Daoy (cell line): ENCODE results near the gene ZBTB1. TPM values are rescaled to one million over a fixed set of nuclear protein-coding genes. Genes with fewer than 3 reads are reported as not detected.
"Not testable (repeated sequence)": the region's sequence is repeated elsewhere in the genome, so short reads cannot be mapped to it uniquely, and the experiment has no call there.

Source experiments
- DNase-seq: peaks from one replicate; pipeline ENCODE4 v3.0.0-alpha.2; 2015; ENCODE audit warnings: low read depth
- total RNA-seq: library from RNA; depleted of rRNA; stranded (reverse); fragments of >200 nt; shearing (Covaris generic); gene quantifications from 2 replicates; pipeline ENCODE4 v1.2.3, GENCODE V29; 2014

The ZBTB1 gene
- total RNA-seq, 1 experiment from 2014 or later, result 47.0 TPM

DNA sequence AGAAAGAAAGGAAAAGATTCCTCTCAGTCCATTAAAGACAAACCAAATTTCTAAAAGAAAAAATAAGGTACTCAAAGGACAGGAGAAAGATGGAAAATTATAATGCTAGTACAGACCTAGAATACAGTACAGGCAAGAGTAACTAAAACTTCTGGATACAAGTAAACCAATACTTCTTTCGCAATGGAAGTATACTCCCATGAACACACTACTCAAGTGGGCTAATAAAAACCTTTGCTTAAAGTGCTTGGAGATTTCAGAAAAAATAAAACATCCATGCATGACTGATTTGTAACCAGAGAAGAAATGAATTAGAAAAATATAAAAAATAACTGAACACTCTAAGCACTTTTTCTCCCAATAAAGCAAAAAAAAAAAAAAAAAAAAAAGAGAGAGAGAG lies 4.5 kb upstream of the ZBTB1 start:
- no peak for DNase-seq

DNA sequence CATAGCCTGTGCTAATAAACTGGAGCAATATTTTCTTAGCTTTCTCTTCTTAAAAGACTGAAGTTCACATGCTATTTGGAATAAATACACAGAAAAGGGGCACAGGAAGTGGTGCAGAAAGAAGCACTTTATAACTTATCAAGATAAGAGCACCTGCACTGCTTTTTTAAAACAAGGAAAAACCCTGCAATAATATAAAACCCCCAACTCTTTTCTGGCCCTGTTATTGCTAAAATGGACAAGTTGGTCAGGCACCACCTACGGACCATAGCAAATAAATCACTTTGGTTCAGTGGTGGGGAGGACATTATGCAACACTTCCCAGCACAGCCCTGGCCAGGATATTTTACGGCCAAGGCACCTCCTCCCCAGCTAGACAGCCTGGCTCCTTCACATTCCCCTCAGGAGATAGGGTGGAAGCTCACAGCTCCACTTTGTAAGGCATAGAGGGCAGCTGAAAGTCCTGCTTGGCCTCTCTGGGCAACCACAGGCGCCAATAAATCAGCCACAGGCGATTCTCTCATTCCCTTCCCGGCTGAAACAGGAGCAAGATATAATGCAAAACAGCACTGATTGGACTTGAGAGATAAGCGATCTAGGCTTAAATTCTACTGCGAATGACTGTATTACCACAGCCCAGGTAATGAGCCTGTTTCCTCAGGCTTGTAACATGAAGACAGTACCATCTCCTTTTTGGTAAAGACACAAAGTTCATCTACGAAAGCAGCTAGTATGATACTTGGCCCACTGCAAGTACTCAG lies 3.0 kb upstream of the ZBTB1 start:
- peak; percentile 72 for DNase-seq

DNA sequence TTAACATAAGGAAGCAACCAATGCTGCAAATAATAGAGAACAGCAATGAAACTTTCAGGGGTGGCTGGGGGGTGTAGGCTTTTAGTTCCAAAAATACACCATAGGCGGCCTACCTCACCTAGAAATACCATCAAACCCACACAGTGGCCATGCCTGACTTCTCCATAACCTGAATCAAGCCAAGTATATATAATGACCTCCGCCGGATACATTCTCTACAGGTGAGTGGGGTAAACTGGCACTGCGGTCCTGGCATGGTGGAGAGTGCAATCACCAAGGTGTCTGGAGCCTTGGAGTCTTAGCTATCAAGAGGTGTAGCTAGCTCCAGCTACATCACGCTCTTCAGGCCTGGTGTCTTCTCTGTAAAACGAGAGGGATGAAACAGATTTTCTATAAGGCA lies 2.1 kb upstream of the ZBTB1 start:
- no peak for DNase-seq

DNA sequence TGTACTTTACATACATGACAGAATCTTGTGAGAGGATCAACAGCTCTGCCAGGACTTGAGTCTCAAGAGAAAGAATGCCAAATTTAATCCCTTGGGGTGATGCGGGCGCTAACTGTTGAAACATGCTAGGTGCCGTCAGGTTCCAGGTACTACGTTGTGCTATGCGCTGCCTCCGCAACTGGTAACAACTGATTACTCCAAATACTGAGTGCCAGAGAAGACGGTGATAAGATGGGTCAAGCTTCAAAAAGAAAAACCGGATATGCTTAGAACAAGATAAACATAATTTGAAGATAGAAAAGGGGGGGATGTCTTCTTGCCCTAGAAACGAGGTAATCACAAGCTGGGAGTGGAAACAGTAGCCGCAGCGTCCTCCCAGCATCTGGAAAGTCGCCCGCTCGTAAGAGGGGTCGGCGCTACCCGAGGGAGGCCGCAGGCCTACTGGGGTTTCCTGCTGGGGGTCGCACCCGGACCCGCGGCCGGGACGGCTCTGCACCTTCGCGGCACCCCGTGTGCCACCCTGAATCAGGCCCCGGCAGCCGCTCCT lies 1.6 kb upstream of the ZBTB1 start:
- DNase-seq, result no peak

DNA sequence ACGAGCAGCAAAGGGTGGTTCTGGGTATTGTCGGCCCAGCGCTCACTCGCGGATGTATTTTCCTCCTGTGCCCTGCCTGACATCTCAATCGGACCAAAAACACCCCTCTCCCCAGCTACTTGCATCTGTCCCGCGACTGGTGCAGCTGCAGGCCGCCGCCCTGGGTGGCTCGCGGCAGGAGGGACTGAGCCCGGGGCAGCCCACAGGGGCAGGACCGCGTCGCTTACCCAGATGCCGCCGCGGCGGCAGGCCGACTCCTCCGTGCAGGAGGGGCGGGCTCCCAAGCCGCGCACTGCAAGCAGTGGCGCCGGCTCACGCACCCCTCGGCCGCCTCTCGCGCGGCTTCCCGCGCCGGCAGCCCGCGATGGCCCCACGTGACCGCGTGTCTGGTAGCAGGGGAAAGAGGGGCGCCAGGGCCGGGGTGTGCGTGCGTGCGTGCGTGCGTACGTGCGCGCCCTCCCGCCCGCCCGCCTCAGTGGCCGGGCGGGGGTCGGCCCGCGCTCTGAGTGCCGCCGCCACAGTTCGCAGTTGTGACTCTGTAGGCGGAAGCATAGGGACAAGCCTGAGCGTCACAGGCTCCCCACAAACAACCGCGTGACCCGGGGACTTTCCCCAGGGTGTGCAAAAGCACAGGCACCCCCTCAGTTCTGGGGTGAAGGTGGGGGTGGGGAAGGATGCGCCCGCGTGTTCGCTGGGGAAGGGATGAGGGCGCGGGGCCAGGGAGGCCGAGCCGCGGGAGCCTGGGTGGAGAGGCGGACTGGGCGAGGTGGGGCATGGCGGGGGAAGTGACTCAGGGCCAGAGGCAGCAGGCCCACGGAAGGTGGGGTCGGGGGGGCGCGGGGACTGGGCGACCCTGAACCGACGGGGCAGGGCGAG lies 898 bp upstream of the ZBTB1 start, which contains the start of gene ZBTB25:
Gene ZBTB25, minus strand, starts transcription at position 405 of the 876 bp plus-strand sequence. CDS start 13,305 bp downstream, outside the sequence.
- peak; percentile 97 for DNase-seq

DNA sequence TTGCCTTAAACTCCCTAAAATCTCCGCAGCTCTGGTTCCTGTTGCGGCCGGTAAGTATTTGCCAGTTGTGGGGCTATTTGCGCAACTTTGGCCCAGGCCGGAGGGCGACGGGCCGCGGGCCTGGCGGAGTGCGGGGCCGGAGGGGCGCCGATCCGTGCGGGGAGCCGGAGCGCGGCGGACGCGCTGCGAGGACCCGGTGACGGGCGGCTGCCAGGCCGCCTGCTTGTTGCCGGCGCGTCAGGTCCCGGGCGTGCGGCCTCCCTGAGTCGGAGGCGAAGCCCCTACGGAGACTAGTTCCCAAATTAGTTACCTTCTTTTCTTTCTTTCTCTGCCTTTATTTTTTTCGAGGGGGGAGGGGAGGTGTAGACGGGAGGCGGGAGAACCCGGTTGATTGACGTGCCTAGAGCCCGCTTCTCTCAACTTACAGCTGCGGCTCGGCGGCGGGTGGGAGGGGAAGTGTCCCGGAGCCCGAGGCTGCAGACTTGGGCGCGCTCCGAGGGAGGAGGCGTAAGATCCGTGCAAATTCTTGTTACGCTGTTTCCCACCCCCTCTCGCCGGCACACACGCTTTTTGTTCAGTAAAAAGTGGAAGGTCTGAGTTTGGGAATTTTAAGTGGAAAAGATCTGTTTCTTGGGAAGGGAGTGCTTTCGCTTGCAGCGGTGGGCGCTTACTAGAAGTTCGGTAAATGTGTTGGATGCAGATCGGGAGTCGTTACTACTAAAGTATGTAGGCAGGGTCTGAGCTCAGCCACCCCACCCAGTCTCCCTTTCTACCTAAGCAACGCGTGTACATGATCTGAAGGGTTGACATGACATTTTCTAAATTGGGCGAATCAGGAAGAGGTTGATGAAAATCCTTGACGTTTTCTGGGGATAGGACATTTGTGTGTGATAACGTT lies 576 bp downstream of the ZBTB1 start:
- DNase-seq, result peak; percentile 93

DNA sequence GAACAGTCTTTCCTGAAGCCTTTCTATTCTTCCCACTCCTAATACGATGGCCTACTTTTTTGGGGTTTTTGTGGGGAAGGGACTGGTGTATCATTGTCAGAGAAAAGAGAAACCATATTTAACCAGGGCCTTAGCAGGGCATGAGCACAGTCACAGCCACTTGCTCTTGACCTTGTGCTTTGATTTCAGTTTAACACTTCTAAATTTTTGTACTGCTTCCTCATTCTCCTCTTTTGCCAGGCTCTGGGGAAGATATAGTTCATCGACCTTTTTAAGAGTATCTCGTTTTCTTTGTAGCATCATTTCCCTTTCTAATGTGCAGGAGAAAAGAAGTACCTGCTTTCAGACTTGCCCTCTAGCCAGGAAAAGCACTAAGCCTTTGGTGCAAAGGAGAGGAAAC lies 2.2 kb downstream of the ZBTB1 start:
- DNase-seq, result no peak

DNA sequence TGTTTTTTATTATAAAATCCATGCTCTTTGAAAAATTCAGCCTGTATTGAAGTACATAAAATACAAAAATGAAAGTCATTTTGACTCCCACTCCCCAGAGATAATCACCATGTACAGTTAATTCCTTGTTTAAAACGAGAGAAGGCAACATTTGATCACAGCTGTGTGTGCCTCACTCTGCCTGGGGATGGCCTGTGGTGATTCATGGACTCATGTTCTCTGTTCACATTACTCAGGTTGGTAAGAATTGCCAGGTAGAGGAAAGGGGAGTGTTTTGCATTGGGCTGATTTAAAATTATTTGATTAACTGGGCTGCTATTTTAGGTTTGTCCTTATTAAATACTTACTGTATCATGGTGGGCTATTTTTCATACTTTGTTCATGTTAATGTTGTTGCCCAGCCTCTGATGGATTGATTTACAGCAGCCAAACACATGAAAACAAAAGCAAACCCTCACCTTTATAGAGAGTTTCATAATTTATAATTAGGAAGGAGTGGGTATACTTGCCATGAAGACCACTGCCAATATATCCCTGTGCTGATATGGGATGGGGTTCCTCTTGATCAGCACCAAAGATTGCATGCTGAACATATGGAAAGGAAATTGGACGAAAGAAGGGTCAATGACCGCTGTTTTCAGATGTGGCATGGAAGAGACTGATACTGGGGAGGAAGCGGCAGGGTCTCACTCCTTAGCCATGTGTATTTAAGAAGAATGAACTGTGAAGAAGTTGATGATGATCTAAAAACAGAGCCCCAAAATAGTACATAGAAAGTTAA lies 3.0 kb downstream of the ZBTB1 start:
- peak; percentile 52 for DNase-seq

DNA sequence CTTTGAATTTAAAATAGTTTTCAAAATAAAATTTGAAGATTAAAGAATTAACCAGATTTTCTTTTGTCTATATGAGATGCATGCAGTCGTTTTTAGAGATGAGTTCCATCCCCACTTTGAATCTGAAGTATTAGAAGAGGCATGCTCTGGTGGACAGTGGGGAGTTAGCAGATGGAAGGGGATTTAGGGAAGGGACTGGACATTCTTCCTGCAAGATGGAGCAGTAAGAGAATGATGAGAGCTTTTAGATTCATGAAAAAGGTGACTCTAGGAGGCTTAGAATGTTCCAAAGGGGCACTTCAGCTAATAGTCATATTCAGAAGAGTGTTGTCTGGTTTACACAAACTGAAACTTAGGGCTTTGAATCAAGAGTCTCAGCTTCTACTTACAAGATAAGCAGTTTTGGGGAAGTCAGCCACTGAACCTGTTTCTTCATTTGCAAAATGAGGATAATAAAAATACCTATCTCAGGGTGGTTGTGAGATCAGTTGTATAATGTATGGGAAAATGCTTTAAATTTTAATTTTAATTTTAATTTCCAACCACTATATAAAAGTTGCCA lies 3.7 kb downstream of the ZBTB1 start:
- no peak for DNase-seq

DNA sequence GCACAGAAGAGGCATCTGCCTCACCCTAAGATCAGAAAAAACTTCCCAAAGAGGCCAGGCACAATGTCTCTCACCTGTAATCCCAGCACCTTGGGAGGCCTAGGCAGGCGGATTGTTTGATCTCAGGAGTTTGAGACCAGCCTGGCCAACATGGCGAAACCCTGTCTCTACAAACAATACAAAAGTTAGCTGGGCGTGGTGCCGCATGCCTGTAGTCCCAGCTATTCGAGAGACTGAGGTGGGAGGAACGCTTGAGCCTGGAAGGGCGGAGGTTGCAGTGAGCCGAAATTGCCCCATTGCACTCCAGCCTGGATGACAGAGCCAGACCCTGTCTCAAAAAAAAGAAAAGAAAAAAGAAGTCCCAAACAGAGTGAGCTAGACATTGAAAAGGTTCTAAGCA lies 4.5 kb downstream of the ZBTB1 start:
- DNase-seq, result no peak

DNA sequence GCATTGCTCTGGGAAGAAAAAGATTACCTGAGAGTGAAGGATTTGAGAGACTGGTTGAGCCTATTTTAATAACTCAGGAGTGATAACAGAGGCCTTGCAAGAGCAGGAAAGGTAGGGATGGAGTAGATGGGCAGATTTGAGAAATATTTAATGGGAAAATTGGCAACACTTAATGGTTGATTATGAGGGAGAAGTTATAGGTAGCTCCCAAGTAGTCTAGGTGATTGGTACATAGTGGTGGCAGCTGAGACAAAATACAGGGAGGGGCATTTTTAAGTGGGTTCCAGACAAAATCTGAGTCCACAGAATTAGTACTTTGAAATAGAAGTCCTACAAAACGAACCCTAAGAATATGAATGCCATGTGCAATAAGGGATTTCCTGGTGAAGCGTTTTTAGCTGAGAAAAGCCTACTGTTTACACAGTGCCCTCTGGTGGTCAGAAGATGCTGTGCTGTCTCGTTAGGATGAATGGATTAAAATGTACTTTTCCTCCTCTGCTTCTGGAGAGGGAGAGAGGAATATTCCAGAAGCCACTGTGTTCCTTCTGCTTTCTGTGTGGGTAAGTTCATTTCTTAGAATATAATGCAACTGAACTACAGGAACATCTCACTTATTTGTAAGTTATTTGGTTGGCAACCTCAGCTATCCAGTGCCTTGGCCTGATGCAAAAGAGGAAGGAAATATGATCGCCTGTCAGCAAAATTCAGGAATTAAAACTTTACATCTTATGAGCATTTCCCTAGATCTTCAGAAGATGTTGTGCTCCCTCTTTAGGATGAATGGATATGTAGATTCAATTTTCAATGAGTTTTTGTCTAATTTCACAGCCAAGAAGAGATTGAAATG lies 6.5 kb downstream of the ZBTB1 start:
- DNase-seq, result peak; percentile 71

DNA sequence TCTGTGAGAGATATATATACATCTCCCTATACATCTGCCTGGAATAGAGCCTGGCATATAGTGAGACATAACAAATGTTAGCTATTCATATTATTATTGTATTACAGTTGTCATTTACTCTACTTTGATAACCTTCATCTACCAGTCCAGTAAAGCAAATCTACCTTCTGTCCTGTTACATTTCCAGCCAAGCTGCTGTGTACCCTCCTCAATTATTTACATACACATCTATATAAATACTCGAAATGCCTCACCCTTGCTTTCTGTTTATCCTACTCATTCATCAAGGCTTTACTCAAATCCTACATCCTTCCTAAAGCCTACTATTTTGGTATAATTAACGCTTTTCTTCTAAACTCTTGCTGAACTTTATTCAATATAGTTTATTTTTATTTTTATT lies 8.7 kb downstream of the ZBTB1 start:
- DNase-seq, result no peak

DNA sequence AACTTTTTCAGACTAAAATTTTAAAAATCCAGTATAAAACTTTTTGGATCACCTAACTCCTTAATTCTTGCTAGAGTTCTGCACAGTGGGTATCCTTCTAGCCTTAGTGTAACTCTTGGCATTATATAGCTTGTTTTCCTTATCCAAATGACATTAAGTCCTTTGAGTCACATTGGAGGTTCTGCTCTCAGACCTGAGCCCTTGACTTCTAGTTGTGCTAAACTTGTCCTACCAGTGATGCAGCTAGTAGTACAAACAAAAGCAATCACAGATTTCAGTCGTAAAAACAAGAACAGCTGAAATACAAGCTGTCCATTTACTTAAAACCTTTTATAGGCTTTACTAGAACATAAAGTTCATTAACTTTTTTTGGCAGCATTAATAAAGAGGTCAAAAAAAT lies 10.5 kb downstream of the ZBTB1 start:
- DNase-seq, result no peak

DNA sequence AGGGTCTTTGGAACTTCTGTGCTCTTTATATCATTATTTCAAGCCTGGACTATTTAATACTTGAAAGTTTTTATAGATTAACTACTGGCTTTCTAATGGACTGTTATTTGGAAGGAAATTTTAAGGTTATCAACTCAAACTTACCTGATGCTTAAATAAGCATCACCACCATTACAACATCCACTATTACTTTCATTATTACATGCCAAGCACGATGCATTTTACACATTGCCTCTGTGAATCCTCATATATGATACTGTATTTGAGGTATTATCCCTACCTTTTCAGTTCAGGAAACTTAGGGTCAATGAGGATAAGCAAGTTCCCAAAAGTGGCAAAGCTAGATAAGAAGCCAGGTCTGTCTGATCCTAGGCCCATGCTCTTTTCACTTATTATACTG lies 12.4 kb downstream of the ZBTB1 start:
- no peak for DNase-seq

DNA sequence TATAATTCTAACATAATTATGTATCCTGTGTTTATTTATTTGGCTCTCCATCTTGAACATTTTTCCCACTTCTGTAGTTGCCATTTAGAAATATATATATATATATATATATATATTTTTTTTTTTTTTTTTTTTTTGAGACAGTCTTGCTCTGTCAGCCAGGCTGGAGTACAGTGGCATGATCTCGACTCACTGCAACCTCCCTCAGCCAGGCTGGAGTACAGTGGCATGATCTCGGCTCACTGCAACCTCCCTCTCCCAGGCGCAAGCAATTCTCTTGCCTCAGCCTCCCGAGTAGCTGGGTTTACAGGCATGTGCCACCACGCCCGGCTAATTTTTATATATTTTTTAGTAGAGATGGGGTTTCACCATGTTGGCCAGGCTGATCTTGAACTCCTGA lies 13.1 kb downstream of the ZBTB1 start:
- not testable (repeated sequence) for DNase-seq

DNA sequence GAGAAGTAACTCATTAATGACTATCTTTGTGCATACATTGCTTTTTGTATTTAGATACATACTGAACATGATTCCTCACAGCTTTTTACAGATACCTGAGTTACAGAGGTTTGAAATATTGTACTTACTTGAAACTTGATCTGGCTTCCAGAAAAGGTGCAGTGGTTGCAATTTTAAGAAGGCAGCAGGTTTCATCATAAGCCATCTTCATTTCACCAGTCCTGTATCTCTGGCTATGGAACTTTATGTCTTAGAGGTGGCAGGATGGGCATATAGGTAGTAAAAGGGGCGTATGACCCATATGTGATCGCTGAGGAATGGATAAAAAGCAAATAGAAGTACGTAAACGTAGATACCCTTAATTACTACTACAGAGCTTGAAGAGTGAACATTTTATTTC lies 13.7 kb downstream of the ZBTB1 start:
- DNase-seq, result no peak

DNA sequence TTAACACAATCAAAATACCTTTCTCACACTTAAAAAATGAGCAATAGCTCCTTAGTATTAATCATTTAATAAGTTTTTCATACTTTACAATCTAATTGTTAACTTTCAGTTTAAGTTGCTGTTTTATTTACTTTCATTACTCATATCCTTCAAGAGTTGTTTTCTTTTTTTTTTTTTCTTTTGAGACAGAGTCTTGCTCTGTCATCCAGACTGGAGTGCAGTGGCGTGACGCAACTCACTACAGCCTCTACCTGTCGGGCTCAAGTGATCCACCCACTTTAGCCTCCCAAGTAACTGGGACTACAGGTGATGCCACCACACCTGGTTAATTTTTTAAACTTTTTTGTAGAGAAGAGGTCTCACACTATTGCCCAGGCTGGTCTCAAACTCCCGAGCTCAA lies 16.1 kb downstream of the ZBTB1 start:
- DNase-seq, result no peak

DNA sequence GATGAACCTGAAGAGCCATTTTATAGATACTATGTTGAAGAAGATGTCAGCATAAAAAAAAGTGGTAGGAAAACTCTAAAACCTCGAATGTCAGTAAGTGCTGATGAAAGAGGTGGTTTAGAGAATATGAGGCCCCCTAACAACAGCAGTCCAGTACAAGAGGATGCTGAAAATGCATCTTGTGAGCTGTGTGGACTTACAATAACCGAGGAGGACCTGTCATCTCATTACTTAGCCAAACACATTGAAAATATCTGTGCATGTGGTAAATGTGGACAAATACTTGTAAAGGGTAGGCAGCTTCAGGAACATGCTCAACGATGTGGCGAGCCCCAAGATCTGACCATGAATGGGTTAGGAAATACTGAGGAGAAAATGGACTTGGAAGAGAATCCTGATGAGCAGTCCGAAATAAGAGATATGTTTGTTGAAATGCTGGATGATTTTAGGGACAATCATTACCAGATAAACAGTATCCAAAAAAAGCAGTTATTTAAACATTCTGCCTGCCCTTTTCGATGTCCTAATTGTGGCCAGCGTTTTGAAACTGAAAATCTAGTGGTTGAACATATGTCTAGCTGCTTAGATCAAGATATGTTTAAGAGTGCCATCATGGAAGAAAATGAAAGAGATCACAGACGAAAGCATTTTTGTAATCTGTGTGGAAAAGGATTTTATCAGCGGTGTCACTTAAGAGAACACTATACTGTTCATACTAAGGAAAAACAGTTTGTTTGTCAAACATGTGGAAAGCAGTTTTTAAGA lies 18.2 kb downstream of the ZBTB1 start:
- DNase-seq, result no peak

DNA sequence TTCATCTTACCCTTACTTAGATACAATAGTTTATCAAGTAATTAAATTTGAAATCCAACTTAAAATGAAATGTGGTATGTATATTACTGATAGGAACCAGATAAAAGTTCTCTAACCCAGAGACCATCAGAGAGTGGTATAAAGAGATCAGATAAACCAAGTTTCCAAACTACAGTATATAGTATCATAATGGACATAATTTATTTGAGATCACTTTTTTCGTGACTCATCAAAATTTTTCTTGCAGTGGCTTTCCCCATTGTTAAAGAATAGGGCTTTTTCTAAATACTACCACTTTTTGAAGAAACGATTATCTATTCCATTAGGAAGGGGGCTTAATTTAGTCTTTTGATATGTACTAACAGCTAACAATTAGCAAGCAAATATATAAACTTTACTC lies 20.8 kb downstream of the ZBTB1 start:
- DNase-seq, result no peak
